ENCODE data around the gene NEK2.
"Not testable (repeated sequence)": the region's sequence is repeated elsewhere in the genome, so short reads cannot be mapped to it uniquely, and the experiment has no call there.

Gene NEK2

DNA sequence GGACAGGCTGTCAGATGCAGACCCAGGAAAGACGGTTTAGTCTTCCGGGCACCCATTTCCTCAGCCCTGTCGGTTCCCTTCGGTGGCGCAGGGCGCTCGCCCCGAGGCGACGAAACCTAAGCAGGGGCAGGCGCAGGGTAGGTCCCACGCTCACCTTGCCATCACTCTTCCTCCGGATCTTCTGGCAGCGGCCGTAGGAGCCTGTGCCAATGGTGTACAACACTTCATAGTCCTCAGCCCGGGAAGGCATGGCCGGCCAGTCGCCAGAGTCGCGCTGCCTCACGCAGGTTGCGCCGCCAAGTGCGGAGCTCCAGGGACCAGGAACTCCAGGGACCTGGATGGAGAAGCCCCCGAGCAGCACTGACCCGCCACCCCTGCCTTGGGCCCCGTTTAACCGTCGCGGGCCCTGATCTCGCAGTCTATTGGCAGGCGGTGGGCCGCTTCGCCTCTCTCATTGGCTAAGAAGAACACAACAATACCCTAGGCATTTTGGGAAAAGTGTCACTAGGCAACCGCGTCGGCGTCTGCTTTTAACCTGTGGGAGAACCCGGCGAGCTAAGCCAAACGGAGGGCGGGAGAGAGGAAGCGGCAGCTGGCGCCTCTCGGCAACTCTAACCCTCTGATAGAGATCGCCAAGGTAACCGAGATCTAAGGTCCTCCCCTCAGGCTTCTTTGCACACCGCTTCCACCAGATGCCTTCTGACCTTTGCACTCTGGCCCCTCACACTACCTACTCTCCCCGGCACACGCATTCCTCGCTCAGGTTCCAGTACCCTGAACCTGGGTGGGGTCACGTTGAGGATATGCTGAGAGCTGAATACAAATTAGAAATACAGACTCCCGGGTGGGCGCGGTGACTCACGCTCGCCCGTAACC lies at the start of gene NEK2:
Gene NEK2 (minus strand): TSS at position 392 of the 876 bp plus-strand sequence. CDS start 142 bp downstream, at position 250.
- DNase-seq: peak; percentile 95

DNA sequence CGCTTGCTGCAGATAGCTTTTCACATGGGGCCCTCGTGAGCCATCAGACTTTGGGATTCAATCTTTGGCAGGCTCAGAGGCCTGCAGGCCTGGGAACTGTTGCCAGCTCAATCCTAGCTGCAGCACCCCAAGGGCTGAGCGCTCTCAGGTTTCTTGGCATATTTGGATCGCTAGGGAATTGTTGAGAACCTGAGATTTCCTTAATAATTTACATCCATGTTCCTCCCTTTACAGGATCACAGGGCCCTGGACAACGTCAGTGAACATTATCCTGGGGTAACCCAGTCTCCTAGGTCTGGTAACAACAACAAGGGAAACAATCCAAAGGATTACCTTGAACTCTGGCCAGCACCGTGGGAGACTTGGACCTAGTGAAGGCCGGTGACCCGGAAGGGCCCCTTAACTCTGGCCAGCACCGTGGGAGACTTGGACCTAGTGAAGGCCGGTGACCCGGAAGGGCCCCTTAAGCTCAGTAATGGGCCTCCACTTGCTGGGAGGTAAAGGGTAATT lies 49.3 kb upstream of the NEK2 start:
- no peak for DNase-seq

DNA sequence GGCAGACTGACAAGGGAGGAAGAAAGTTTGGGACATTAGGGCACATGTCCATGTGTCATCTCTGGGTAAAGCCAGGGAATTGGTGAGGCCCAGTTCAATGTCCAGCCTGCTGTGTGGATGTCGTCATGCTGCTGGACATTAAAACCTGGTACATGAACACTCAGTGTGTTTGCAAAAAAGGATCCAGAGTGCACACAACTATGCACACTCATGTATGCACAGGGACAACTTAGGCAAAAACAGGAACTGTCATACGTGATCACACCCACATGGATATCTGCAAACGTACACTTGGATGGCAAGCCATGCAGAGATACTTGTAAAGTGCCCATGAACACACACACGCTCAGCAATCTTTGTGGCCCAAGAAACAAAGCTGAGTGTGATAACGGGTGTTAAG lies 47.9 kb upstream of the NEK2 start:
- no peak for DNase-seq

DNA sequence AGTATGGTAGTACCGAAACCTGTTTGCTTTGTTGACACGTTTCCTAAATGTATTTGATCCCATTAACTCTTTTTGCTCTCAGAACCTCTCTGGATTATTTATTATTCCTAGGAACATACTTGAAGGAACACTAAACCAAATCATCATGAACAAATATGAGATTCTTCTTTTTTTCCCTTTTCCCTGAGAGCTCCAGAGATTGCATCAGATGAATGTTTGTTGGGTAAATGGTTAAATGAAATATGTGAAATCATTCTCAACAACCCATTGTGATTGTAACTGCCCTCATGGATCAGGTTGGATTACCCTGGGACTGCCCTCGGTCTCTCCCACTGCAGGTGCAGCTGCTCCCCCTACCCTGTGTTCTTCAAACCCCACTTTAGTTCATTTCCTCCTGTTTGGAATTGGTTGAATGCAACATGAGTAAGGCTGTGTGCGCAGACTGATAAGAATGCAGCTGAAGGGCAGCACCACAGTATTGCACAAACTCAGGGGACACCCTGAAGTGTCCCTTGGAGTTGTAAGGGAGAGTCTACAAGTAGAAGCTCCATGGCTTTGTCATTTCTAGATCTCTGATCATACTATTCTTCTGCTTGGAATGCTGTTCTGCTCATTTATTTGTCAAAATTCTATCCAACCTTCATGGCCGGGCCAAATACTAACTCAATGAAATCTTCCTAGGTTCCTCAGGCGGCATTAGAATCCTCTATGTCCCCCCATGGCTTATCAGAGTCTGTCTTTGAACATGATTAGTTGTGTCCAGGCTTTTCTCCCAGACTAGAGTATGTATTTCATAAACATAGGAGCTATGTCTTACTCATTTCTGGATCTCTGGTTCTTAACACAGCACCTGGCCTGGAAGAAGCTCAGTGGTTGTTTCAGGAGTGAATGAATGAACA lies 47.1 kb upstream of the NEK2 start:
- DNase-seq: no peak

DNA sequence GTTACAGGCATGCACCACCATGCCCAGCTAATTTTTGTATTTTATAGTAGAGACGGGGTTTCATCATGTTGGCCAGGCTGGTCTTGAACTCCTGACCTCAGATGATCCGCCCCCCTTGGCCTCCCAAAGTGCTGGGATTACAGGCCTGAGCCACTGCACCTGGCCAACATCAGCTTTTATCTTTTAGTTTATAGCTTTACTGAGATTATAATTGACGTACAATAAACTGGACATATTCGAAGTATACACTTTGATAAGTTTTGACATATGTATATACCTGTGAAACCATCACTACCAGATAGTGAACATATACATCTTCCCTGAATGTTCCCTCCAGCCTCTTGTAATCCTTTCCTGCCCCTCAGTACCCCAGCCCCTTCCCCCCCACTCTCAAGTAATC lies 41.1 kb upstream of the NEK2 start:
- not testable (repeated sequence) for DNase-seq

DNA sequence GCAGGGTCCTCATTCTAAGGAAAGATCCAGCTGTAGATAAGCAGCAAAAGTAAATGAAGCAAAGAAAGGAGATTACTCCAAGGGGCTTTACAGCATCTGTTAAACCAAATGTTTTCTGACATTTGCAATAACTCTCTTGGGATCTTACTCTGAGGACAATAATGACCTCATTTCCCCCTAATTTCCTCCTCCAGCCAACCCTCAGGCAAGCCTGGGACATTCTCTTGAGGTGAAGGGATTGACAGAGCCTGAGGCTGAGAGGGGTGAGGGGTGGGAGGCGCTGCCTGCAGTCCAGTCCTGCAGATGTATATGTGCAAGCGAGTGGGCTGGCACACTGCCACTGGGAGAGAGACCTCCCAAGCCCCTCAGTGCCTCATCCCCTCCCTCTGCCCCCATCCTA lies 40.5 kb upstream of the NEK2 start:
- DNase-seq: no peak

GRCh38 chr1:211714154-211714553 lies 38.7 kb upstream of the NEK2 start:
- DNase-seq: no peak

DNA sequence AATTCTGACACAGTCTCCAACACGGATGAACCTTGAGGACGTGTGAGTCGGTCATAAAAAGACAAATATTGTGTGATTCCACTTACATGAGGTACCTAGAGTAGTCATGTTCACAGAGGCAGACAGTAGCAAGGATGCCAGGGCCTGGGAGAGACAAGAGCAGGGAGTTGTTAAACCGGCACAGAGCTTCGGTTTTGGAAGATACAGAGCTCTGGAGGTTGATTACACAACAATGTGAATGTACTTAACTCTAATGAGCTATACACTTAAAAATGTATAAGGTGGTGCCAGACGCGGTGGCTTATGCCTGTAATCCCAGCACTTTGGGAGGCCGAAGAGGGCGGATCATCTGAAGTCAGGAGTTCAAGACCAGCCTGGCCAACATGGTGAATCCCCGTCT lies 37.8 kb upstream of the NEK2 start:
- DNase-seq: no peak

DNA sequence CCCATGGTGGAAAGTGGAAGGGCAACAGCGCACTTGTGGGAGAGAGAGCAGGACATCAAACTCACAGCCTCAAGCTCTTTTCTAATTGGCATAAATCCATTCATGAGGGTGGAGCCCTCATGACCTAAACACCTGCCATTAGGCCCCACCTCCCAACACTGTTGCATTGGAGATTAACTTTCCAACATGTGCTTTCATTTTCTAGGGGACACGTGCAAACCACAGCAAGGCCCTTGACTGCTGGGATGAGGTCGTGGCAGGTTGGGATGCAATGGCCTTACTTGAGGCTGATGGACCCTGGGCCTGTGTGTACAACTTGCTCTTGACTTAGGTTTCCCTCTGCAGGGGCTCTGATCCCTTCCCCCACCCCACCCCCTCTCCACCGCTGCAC lies 35.9 kb upstream of the NEK2 start:
- no peak for DNase-seq

GRCh38 chr1:211710566-211711314 lies 35.3 kb upstream of the NEK2 start:
- DNase-seq: no peak

DNA sequence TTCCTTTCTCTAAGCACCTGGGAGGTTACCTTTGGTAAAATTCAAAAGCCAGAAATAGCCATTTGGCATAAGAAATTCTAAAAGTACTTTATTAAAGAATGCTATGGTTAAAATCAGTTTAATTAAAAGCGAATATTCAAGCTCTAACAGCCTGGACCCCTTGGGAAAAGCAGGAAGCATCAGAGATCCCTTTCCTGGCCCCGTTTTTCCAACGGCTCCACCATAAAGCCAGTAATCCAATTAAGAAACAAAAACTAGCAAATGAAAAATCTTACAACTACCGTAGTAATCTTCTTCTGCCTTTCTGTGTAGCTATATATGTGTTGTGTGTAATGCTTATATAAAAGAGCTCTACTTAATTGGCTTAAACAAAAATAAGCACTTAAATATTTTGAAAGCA lies 33.5 kb upstream of the NEK2 start:
- no peak for DNase-seq

GRCh38 chr1:211708006-211708405 lies 32.6 kb upstream of the NEK2 start:
- no peak for DNase-seq

GRCh38 chr1:211705467-211706091 lies 30.2 kb upstream of the NEK2 start:
- DNase-seq: no peak

DNA sequence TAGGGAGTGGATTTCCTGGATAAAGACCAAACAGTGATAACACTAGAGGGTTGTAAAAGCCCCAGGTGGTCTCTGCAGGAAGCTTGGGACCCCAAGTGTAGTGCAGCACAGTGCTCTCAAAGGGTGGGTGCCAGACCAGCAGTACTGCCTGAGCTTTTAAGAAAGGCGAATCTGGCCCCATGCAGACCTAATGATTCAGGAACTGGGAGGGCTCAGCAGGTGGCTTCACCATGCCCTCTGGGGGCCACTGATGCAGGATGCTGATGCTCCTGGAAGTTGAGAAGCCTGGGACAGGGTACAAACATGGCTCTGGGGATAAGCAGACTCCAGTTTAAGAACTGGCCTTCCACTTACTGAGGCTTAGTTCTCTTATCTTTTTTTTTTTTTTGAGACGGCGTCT lies 29.1 kb upstream of the NEK2 start:
- DNase-seq: no peak

GRCh38 chr1:211703812-211704537 lies 28.6 kb upstream of the NEK2 start:
- DNase-seq: no peak

DNA sequence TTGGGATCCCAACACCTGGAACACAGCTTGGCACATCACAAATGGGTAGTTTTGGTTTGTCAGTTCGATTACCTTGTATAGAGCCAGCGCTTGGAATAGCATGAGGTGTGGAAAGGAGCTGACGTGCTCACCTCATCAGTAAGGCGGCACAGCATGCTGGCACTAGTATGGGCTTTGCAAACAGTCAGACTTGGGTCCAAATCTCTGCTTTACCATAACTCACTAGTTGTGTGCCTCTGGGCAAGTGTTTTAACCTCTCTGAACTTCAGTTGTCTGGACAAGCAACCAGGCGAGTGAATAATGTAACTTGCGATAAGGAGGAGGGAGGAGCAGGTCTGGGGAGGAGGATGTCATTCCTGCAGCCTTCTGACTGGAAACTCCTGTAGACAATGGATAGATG lies 26.3 kb upstream of the NEK2 start:
- DNase-seq: no peak

GRCh38 chr1:211699059-211699458 lies 23.6 kb upstream of the NEK2 start:
- no peak for DNase-seq

- peak; percentile 85 for DNase-seq
Measured at GRCh38 chr1:211698161-211699026, 23.0 kb upstream of the NEK2 start.

- DNase-seq: no peak
Measured at GRCh38 chr1:211697356-211697755, 21.9 kb upstream of the NEK2 start.

- DNase-seq: peak; percentile 26
Measured at GRCh38 chr1:211695135-211695816, 19.9 kb upstream of the NEK2 start.
